ENCODE data around the gene C1orf185.
"Not testable (repeated sequence)": the region's sequence is repeated elsewhere in the genome, so short reads cannot be mapped to it uniquely, and the experiment has no call there.

Gene C1orf185

DNA sequence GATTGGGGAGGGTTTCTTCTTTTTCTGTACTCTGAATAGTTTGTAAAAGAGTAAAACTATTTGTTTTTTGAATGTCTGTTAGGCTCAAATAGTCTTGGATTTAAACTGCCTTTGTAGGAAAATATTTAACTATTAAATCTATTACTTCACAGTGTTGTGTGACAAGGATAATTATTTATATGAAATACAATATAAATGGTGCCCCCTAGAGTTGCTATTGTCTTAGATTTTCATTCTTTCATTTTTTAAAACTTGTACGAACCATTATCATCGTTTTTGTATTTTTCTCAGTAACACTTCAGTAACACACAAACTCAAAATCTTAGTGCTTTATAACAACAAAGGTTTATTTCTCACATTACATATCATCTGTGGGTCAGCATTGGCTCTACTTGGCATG, 37.4 kb downstream of the C1orf185 start:
- DNase-seq = no peak

DNA sequence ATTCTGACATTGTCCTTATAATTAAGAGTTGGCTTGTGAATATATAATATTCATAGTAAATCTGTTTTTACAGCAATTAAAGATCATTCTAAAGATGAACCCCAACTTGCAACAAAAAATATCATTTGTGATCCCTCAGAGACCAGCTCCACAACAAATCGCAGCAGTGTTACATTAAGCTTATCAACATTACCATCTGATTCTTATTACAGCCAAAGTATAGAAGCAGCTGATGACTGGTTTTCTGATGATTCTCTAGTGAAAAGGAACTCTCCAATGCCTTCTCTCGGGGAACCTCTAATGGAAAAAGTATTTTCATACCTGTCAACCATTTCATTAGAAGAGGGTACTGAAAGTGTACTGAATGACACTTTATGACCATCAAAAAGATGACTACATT, 45.4 kb downstream of the C1orf185 start:
- DNase-seq = no peak

DNA sequence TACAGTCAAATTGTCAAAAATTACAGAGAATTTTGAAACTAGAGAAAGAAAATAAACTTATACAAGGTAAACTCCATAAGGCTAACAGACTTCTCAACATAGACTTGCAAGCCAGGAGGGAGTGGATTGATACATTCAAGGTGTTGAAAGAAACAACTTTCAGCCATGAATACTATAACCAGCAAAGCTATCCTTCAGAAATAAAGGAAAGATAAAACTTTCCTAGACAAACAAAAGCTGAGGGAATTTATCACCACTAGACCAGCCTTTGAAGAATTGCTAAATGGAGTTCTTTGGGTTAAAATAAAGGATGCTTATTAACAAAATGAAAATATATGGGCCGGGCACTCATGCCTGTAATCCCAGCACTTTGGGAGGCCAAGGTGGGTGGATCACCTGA, 52.7 kb downstream of the C1orf185 start:
- DNase-seq = no peak

- DNase-seq = no peak
Observed at GRCh38 chr1:51156752-51157151, 54.7 kb downstream of the C1orf185 start.

- DNase-seq = no peak
Observed at GRCh38 chr1:51157395-51157794, 55.4 kb downstream of the C1orf185 start.

GRCh38 chr1:51158263-51158662, 56.2 kb downstream of the C1orf185 start:
- DNase-seq = no peak

GRCh38 chr1:51162560-51162959, 60.5 kb downstream of the C1orf185 start:
- DNase-seq = not testable (repeated sequence)

GRCh38 chr1:51165540-51165939, 63.5 kb downstream of the C1orf185 start:
- no peak for DNase-seq

GRCh38 chr1:51168266-51168845, 66.3 kb downstream of the C1orf185 start:
- no peak for DNase-seq

DNA sequence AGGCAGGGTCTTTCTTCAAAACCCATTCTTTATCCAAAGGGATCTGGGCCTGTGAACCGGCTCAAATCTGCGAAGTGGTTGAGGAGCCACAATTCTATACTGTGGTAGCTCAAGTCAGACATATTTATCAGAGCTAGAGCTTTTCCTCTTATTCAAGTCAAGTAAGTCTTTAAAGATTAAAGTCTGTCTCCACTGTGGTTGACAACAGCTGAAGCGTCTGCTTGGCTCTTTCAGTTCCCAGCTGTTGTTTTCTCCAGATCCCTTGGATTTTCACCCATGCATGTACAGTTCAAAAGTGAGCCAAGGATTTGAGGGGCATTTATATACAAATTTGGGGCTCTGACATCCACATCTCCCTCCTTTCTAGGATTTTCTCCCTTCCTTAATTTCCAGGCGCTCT, 66.9 kb downstream of the C1orf185 start:
- no peak for DNase-seq

- DNase-seq = no peak
Observed at GRCh38 chr1:51170342-51170741, 68.3 kb downstream of the C1orf185 start.

DNA sequence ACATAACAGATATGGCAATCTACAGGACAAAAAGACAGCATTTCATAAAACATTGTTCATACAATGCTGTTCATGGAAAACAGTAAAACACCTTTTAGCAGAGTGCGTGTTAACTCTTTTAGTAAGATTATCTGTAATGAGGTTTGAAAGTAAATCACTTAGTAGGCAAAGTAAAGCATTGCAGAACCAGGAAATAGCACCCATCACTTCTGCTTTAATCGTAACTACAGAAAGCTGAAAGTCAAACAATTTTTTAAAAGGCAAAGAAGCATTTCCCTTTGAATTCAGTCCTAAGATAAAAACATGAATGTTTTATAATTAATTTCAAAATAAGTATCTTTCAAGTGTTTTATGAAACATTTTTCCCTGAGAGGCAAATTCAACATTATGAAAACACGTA, 70.8 kb downstream of the C1orf185 start:
- no peak for DNase-seq

DNA sequence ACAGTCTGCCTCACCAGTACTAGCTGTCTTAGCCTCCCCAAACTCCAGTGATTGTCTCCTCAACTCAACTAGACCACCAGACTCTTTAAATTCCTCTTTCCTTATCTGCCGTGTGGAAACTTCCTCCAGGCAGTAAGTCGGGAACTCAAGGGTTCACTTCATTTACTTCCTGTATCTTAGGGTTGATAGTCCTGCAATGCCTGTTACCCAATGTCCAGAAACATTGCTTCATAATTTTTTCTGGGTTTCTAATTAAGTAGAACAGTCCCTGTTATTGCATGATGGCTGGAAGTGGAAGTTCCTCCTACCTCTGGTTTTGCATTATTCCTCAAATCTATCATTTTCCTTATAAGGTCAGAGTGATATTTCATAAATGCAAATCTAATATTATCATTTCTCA, 73.2 kb downstream of the C1orf185 start:
- no peak for DNase-seq

DNA sequence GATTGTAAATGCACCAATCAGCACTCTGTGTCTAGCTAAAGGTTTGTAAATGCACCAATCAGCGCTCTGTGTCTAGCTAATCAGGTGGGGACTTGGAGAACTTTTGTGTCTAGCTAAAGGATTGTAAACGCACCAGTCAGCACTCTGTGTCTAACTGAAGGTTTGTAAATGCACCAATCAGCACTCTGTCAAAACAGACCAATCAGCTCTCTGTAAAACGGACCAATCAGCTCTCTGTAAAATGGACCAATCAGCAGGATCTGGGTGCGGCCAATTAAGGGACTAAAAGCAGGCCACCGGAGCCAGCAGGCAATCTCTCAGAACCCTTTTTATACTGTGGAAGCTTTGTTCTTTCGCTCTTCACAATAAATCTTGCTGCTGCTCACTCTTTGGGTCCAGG, 76.0 kb downstream of the C1orf185 start:
- DNase-seq = not testable (repeated sequence)

- no peak for DNase-seq
Observed at GRCh38 chr1:51188230-51188629, 86.2 kb downstream of the C1orf185 start.

DNA sequence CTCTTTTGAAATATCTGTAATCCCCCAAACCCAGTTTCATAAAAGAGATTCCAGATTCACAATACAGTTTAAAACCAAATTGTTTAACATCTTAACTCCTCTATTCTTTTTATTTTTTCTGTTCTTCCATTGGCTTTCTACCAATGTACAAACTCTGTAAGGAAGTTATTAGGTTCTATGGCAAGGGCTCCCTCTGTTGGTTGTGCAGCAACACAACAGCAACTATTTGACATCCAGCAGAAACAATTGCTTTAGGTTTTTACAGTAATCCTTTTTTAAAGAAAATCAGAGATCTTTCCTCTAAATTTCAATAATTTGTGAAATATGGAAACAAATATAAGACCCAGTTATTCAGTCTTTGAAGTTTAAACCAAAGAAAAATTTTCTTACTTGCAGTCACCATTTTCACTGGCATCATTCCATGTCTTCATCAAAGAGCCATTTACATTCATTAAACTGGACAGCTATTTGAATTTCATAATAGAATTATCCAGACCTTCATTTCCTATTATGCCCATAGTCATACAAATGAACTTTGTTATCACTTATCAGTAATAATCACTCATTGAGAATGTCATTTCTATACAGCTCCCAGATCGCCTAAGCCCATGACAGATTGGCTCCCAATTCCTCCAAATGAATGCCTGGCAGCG, 87.5 kb downstream of the C1orf185 start:
- DNase-seq = peak; percentile 40

DNA sequence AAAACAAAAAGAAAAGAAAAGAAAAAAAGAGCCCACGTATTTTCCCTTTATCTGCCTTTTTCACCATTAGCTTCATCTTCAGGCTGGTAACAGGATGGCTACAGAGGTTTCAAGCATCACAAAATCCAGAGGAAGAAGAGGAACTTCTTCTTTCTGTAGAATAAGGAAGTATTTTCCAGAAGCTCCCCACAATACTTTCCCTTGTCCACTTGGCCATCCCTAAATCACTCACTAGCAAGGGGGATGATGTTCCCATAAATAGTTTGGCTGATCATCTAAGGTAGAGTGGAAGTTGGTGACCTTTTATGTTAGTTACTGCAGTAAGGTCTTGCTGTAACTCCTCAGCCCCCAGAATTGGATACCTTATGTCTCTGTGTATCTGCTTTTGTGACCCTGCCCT, 88.9 kb downstream of the C1orf185 start:
- DNase-seq = no peak

DNA sequence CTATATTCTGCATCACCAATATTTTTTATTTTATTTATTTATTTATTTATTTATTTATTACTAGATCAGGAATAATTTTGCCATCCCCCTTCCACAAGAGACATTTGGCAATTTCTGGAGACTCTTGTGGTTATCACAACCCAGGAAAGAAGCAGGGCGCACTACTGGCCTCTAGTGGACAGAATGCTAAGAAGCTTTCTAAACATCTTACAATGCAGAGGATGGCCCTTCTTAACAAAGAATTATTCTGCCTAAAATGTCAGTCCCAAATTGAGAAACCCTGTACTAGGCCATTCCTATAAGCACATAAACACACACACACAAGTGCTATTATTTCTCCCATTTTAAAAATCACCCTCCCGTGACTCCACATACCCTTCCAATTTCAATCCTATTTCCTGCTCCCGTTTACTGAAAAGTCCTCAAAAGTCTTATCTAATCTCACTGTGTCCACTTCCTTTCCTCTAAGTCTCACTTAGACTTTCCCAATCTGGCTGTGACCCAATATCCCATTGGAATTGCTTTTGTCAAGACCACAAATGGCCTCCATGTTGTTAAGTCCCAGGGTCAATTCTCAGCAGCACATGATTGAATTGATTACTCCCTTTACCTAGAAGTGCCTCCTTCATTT, 90.3 kb downstream of the C1orf185 start:
- peak; percentile 40 for DNase-seq

DNA sequence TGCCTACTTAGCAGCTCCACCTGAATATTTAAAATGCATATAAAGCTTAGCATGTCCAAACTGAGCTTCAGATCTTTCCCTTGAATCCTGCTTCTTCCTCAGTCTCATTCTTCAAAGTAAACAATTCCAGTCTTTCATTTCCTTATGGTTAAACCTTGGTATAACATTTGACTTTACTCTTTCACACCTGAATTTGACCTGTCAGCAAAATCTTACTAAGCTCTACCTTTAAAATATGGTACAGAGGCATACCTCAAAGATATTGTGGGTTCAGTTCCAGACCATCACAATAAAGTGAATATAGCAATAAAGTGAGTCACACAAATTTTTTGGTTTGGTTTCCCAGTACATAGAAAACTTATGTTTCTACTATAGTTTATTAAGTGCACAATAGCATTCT, 91.5 kb downstream of the C1orf185 start:
- no peak for DNase-seq

Data from NCI-H2171 (cell line).